ENCODE results near the gene MACC1.

MACC1 gene

GRCh38 chr7:20217193-20217948 lies at the start of gene MACC1:
MACC1 (minus strand) TSS chr7:20217384; CDS start chr7:20161862, 55,522 bp downstream.
- DNase-seq, result no peak

GRCh38 chr7:20264623-20265022 lies 47.4 kb upstream of the MACC1 start:
- DNase-seq, result no peak

- no peak for DNase-seq
Measured at GRCh38 chr7:20260223-20260622, 43.0 kb upstream of the MACC1 start.

GRCh38 chr7:20257212-20257611 lies 40.0 kb upstream of the MACC1 start:
- no peak for DNase-seq

GRCh38 chr7:20249920-20250319 lies 32.7 kb upstream of the MACC1 start:
- DNase-seq, result no peak

- no peak for DNase-seq
Measured at GRCh38 chr7:20249376-20249775, 32.2 kb upstream of the MACC1 start.

- DNase-seq, result no peak
Measured at GRCh38 chr7:20246236-20246635, 29.1 kb upstream of the MACC1 start.

- DNase-seq, result peak; percentile 20
Measured at GRCh38 chr7:20244334-20245120, 27.3 kb upstream of the MACC1 start.

GRCh38 chr7:20241911-20242261 lies 24.7 kb upstream of the MACC1 start:
- DNase-seq, result no peak

GRCh38 chr7:20241194-20241910 lies 24.2 kb upstream of the MACC1 start:
- DNase-seq, result no peak

GRCh38 chr7:20240080-20240926 lies 23.1 kb upstream of the MACC1 start:
- DNase-seq, result no peak

GRCh38 chr7:20238754-20239324 lies 21.7 kb upstream of the MACC1 start:
- peak; percentile 1 for DNase-seq

- no peak for DNase-seq
Measured at GRCh38 chr7:20238194-20238753, 21.1 kb upstream of the MACC1 start.

GRCh38 chr7:20237464-20238193 lies 20.4 kb upstream of the MACC1 start:
- DNase-seq, result no peak

- no peak for DNase-seq
Measured at GRCh38 chr7:20236790-20237189, 19.6 kb upstream of the MACC1 start.

GRCh38 chr7:20236043-20236442 lies 18.9 kb upstream of the MACC1 start:
- no peak for DNase-seq

- no peak for DNase-seq
Measured at GRCh38 chr7:20235288-20235687, 18.1 kb upstream of the MACC1 start.

GRCh38 chr7:20233362-20233761 lies 16.2 kb upstream of the MACC1 start:
- DNase-seq, result no peak

GRCh38 chr7:20232848-20233247 lies 15.7 kb upstream of the MACC1 start:
- no peak for DNase-seq

GRCh38 chr7:20229646-20230500 lies 12.7 kb upstream of the MACC1 start:
- DNase-seq, result no peak
